Ramos (cell line): ENCODE data around the gene RPS6KC1.
"Not testable (repeated sequence)": the region's sequence is repeated elsewhere in the genome, so short reads cannot be mapped to it uniquely, and the experiment has no call there.

Experiments
- in situ Hi-C: fragments of 300-500 bp; cut with MboI; formaldehyde crosslinking; loops from one replicate; pipeline ENCODE4 v1.14.3; 2022; ENCODE audit warnings: low sequenced_read_pairs; ENCODE audit not compliant: unreplicated experiment

Gene RPS6KC1

DNA sequence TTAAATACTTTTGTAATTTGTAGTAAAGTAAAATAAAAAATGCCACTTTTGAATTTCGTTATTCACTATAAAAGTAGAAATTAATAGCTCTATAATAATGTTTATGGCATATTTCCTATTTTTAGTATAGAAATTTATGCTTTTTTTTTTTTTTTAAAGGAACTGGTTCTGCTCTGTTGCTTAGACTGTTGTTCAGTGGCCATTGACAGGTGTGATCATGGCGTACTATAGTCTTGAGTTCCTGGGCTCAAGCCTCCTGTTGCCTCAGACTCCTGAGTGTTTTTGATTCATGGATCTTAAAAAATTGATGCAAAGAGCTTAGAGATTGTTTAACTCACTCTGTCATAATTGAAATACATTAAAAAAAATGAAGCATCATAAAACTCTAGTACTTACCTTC is 53.6 kb downstream of the RPS6KC1 start:
- in situ Hi-C loops, result no loop called here

DNA sequence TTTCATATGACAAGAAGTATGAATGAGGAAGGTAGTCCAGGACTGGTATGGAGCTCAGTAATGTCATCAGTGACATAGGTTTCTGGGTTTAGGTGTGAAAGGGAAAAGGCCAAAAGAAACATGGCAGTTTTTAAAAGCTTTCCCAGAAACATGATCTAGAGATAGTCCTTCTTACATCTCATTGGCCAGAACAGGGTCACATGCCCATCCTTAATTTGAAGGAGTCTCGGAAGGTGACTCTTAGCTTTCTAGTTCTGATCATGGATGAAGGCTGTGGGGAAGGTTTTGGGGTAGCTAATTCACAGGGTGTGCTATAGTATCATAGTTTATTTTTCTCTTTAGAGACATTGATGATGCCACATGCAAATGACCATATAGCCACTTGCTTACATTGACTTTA is 55.3 kb downstream of the RPS6KC1 start:
- in situ Hi-C loops, result no loop called here

DNA sequence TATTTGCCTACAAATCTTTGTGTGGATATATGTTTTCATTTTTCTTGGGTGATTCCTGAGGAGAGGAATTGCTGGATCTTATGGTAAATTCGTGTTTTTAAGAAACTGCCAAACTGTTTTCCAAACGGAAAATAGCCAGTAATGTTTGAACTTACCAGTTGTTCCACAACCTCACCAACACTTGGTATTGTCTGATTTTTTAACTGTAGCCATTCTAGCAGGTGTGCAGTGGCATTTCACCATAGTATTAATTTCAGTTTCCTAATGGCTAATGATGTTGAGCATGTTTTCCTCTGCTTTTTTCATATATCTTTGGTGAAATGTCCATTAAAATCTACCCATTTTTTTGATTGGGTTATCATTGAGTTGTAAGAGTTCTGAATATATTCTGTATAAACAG is 56.6 kb downstream of the RPS6KC1 start:
- in situ Hi-C loops, result no loop called here

DNA sequence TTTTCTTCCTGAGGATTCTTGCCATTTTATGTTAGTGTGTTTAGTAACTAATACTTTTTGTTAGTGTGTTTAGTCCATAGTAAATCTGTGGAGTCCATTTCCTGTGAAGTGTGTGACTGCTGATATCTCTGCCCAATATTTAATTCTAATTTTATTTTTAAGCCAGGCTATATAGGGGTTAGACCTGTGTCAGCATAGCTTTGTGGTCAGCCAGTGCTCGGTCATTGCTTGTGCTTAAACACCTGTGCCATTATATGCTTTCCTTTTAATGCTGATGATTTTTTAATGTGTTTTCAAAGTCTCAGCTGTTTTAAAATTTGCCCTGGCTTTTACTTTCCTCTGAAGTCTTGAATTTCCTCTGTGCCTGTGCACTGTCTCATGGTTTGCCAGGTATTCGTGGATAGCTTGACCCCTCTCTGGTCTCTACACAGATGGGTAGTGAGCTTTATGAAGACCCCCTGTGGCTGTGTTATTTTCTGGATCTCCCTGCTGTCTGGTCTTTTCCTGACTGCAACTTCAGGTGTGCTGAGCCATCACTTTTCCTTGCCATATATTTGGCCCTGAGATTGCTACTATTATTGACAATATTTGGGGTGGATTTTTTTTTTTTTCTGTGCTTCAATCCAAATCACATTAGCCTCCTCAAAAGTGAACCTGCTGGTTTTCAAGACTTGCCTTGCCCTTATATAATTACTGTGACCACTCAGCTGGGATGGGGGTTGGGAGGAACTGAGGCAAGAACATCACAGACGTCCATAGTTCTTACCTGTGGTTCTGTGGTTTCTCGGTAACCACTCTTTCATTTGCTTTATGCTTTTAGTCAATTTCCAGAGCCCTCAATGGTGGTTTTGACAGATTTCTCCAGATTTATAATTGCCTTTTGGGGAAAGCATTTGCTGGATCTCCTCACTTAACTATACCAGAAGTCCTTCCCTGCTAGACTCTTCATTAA is 59.6 kb downstream of the RPS6KC1 start:
- in situ Hi-C loops, result no loop called here

DNA sequence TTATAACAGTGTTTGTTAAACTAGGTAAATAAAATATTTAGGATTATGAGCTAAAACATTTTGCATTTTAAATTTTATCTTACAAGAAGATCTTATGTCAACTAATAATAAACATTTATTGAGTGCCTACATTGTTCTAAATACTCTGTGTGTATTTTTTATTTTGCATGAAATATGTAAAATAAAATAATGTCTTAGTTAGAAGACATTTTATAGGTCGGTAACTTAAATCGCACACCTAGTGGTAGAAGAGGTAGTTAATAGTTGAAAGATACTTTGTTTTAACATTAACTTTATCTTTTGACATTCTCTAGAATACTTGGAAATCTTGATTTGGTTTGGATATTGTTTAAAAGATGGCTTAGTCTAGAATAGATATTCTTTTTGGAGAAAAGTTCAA is 60.5 kb downstream of the RPS6KC1 start:
- in situ Hi-C loops, result no loop called here

DNA sequence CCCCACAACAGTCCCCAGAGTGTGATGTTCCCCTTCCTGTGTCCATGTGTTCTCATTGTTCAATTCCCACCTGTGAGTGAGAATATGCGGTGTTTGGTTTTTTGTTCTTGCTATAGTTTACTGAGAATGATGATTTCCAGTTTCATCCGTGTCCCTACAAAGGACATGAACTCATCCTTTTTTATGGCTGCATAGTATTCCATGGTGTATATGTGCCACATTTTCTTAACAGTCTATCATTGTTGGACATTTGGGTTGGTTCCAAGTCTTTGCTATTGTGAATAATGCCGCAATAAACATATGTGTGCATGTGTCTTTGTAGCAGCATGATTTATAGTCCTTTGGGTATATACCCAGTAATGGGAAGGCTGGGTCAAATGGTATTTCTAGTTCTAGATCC is 61.7 kb downstream of the RPS6KC1 start:
- in situ Hi-C loops, result not testable (repeated sequence)

DNA sequence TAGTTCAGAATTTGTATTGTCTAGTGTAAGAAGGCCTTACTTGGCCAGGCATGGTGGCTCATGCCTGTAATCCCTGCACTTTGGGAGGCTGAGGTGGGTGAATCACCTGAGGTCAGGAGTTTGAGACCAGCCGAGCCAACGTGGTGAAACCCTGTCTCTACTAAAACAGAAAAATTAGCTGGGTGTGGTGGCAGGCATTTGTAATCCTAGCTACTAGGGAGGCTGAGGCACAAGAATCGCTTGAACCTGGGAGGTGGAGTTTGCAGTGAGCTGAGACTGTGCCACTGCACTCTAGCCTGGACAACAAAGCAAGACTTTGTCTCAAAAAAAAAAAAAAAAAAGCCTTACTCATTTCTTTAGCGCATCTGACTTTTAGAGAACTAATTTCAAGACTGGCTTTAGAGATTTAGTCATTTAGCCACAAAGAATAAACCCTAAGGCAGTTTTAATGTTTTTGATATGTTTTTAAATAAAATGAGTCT is 66.7 kb downstream of the RPS6KC1 start:
- in situ Hi-C loops, result not testable (repeated sequence)

DNA sequence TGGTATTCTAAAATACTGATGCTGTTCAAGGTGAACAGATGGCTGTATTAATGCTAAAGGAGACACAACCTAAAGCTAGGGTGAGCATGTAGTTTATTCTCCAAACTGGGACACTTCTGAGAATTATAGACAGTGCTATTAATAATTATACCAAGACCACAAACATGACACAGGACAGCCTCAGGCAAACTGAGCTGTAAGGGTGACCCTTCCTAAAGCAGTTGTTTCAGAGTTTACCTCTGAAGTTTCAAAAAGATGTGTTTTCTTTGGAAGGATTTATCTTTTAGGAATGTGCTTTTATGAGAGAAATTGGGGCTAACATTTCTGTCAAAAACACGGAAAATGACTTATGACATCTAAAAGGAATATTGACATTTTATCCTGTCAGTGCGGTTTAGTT is 68.8 kb downstream of the RPS6KC1 start:
- in situ Hi-C loops, result no loop called here

DNA sequence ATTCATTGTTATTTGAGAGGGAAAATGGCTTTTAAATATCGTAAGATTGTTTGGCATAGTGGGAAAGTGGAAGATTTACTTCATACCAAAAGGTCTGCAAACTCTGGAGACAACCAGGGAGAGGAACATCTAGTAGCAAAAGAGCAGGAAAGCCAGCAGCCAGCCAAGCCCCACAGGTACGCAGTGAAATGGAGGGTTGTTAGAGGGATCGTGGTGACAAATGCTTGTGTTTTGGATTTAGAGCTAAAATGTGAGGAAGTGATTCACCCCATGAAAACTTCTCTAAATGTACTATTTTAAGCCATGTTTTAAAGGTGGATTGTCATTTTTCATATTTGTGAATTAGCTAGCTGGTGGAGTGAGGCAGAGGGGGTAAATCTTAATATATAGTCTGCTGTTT is 69.3 kb downstream of the RPS6KC1 start:
- in situ Hi-C loops, result no loop called here

DNA sequence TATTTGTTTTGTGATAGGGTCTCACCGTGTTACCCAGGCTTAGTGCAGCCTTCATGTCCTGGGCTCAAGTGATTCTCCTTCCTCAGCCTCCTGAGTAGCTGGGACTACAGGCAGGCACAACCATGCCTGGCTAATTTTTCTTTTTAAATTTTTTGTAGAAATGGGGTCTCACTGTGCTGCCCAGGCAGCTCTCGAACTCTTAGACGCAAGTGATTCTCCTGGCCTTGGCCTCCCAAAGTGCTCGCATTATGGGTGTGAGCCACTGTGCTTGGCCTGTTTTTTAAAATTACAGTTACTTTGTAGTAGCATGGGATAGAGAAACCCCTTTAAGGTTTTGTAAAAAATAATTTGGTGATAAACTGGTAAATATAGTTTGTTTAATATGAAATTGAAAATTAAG is 69.9 kb downstream of the RPS6KC1 start:
- in situ Hi-C loops, result no loop called here

DNA sequence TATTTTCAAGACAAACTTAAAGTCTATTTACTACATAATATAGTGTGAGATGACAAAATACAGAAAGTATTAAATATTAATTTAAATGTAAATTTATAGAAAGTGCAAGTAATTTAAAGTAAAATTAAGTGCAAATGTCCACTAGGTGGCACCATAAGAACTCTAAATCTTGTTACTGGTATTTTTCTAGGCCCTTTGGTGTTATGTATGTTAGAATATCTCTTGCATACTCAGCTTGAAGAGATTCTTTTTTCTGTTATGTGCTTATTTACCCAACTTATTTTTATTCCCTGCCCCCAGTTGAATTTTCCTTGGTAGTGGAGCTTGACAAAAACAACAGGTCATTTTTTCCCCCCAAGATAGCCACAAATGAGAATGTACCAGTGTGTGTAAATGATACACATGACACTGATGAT is 71.5 kb downstream of the RPS6KC1 start:
- in situ Hi-C loops, result no loop called here

DNA sequence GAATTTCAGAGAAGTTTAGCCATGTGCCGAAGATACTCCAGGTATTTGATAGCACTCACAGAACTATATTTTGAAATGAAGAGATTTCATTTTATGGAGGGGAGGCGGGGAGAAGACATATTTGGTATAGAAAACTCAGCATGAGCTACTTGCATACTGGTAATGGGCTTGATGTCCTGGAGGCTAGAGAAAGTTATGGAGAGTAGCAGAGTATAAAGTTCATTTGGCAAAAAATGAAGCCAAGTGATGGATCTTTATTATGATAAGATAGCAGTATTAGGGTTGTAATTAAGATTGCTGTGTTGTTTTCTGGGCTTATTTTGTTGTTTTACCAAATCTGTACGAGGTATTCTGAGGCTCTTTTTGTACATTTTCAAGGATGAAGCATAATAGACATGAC is 72.0 kb downstream of the RPS6KC1 start:
- in situ Hi-C loops, result no loop called here

DNA sequence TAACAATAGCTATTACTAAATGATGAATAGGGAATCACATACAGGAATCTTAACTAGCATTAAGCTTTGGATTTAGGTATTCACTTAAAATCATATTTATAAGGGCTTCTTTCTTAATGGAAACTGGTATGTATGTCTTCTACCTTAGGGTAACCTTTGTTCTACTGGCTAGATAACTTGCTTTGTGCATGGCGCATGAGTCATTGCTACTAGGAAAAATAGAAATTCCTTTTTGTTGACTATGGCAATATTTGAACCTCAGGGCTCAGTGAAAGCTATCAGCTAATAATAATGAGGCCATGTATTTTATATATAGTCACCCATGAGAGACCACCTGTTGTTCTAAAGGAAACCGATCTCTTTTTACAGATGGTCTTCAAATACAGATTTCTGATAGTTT is 72.5 kb downstream of the RPS6KC1 start:
- in situ Hi-C loops, result no loop called here

DNA sequence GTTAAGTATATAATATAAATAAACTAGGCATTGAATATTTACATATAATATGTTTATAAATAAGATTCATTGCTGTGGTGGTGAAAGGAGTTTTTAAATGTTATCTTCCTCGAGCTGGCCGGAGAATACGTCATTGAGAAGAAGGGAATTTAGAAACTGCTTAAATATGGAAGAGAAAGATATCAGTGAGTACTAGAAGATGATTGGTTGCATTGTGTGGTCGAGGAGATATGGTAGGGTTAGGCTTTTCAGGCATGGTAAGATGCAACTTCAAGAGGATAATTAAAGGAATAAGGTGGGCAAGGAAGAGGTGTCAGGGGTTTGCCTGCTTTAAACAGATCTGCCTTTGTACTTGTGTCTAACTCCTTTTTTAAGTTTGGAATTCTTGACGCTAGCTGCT is 73.5 kb downstream of the RPS6KC1 start:
- in situ Hi-C loops, result no loop called here

DNA sequence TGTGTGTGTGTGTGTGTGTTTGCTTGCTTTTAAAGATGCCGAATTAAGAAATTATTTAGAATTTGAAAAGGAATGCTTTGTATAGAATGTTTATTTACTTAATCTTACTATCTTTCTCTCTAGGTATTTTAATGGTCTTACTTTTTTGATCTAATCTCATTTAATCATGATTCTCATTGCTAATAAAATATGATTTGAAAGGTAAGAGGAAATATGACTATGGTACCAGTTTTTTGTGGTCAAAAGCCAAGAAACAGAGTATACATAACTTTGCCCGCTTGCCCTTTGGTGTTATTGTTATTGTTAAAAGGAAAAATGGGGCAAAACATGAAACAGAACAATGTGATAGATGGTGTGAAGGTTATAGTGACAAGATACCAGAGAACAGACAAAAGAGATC is 74.6 kb downstream of the RPS6KC1 start:
- in situ Hi-C loops, result no loop called here

DNA sequence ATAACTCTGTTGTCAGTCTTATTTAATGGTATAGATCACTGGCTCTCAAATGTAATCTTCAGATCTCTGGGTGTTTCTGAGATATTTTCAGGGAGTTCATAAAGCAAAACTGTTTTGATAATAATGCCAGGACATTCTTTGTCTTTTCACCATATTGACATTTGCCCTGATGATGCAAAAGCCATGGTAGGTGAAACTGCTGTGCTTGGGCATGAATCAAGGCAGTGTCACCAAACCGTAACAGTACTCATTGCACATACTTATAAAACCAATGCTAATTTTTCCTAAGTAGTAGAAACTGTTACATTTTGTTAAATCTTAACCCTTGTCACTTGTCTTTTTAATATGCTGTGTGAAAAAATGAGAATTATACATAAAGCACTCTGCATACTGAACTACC is 76.0 kb downstream of the RPS6KC1 start:
- in situ Hi-C loops, result no loop called here

DNA sequence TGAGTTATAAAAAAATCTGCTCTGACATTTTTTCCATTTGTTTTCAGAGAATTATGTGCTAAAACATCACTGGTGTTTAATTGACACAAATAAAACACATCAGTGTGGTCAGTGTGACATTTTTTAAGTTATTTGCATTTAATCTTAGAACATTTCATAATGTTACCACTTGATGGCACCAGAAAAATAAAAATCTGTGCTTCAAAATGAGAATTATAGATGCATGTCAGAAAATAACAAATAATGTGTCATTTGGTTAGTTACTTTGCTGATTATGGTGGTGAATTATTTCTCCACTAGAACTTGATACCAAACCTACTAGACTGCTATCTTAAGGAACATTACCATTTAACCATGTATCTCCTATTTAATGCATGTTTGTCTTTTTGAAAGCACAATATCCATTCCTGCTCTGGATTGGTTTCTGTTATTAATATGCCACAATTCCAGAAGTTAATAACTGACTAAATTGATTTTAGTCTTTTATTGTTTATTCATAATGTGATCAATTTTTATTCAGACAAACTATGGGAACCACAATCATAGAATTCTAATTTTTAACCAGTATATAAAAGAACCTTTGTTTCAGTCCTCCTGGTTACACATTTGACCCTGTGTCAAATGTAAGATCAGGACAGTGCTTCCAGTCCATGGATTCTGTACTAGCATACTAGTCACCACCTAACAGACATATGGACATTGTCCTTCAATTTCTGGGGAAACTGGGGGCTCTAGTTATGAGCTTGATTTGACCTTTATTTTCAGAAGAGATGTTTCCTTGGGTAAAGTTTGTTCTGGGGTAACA is 81.0 kb downstream of the RPS6KC1 start:
- in situ Hi-C loops, result no loop called here

DNA sequence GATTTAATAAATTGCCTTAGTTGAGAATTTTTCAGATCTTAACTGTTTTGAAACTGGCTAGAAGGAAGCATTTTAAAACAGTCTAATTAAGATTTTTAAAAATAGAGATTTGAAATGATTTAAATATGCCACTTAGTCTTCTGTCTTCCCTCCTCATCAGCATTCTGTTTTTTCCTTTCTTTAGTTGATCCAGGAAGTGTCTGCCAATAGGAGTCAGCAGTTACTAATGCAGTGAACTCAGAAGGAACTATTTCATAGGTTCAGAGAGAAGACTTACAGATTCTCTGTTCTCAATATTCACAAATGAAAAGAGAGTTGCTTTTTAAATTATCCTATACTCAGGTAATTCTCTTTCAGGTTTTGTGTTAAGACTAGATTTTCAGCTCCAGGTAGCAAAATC is 84.5 kb downstream of the RPS6KC1 start:
- in situ Hi-C loops, result no loop called here

DNA sequence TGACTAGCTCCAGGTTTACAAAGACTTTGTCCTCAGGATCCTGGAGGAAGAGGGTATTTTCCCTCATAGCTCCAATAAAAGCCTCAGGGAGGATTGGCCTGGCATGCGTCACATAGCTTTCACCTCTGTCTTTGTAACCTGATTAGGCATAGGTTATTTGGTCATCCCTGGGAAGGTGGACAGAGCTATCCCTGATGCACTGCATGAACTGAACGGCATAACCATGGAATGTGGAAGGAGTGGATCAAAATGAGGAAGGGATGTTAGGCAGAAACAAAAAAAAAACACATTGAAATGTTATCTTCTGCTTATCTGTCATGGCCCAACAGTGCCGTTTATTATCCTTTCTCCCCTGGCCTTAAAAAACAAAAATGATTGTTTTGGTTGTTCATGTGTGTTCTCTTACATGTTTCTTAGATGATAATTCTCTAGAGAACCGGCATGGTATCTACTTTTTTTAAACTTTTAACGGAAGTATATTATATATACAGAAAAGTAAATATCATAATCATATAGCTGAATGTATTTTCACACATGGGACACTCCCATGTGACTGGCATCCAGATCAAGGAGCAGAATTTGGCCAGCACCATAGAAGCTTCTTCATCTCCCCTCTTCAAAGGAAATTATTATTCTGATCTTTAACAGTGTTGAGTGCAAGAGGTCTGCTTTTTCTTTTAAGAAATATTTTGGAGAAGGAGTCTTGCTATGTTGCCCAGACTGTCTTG is 85.3 kb downstream of the RPS6KC1 start:
- in situ Hi-C loops, result no loop called here

DNA sequence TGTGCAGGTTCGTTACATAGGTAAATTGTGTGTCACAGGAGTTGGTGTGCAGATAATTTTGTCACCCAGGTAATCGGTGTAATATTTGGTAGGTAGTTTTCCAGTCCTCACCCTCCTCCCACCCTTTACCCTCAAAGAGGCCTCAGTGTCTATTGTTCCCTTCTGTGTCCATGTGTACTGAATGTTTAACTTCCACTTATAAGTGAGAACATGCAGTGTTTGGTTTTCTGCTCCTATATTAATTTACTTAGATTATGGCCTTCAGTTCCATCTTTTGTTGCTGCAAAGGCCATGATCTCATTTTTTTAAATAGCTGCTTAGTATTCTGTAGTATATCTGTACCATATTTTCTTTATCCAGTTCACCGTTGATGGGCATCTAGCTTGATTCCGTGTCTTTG is 87.3 kb downstream of the RPS6KC1 start:
- in situ Hi-C loops, result no loop called here

DNA sequence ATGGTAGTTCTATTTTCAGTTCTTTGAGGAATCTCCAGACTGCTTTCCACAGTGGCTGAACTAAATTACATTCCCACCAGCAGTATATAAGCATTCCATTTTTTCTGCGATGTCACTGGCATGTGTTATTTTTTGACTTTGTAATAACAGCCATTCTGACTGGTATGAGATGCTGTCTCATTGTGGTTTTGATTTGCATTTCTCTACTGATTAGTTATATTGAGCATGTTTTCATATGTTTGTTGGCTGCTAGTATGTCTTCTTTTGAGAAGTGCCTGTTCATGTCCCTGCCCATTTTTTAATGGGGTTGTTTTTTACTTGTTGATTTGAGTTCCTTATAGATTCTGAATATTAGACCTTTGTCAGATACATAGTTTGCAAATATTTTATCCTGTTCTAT is 87.9 kb downstream of the RPS6KC1 start:
- in situ Hi-C loops, result no loop called here
